Fibroblast of lung (primary cell): ENCODE results near the gene CHD9NB. TPM values are rescaled to one million over a fixed set of nuclear protein-coding genes. Genes with fewer than 3 reads are reported as not detected.
A peak's percentile ranks its signal among the peaks of the same experiment; 100 is the strongest.

Experiments used
- DNase-seq, 2 donors: peaks; one replicate each; pipeline versions ENCODE4 v3.0.0 to v3.0.0-alpha.2; 2010; ENCODE audit warnings: low read depth in 2 of 2
- H2AFZ ChIP-seq: 2 replicates; pipeline ENCODE4 v1.5.1; 2012; ENCODE audit warnings: low read length, control low read depth, inconsistent platforms
- H3K27ac ChIP-seq: 2 replicates; pipeline ENCODE4 v1.5.1; 2011; ENCODE audit warnings: low read length, control low read depth; ENCODE audit not compliant: insufficient read depth
- H3K27me3 ChIP-seq: 2 replicates; pipeline ENCODE4 v1.5.1; 2011; ENCODE audit warnings: mild to moderate bottlenecking, low read length; ENCODE audit not compliant: control insufficient read depth, insufficient read depth
- H3K36me3 ChIP-seq: 2 replicates; pipeline ENCODE4 v1.5.1; 2011; ENCODE audit warnings: low read length; ENCODE audit not compliant: control insufficient read depth, insufficient read depth
- H3K4me1 ChIP-seq: 2 replicates; pipeline ENCODE4 v1.5.1; 2011; ENCODE audit warnings: low read length; ENCODE audit not compliant: control insufficient read depth, insufficient read depth; ENCODE audit errors: extremely low read depth
- H3K4me2 ChIP-seq: 2 replicates; pipeline ENCODE4 v1.5.1; 2011; ENCODE audit warnings: low read length, control low read depth; ENCODE audit not compliant: insufficient read depth; ENCODE audit errors: extremely low read depth
- H3K4me3 ChIP-seq, 4 experiments: fragments of 200-600 bp in 1 of 4; sonication (generic) in 1 of 4; replicated peaks in 1 of 4; 2 replicates each; pipeline ENCODE4 v1.5.1; 2011 to 2016; ENCODE audit warnings: low read length in 4 of 4, low read depth in 3 of 4, mild to moderate bottlenecking in 3 of 4, control low read depth in 2 of 4, inconsistent platforms in 1 of 4, mixed read lengths in 1 of 4; ENCODE audit not compliant: insufficient read depth in 1 of 4; ENCODE audit errors: control extremely low read depth in 1 of 4
- H3K79me2 ChIP-seq: 2 replicates; pipeline ENCODE4 v1.5.1; 2012; ENCODE audit warnings: mild to moderate bottlenecking, low read length, inconsistent platforms; ENCODE audit not compliant: control insufficient read depth, insufficient read depth
- H3K9ac ChIP-seq: 2 replicates; pipeline ENCODE4 v1.5.1; 2011; ENCODE audit warnings: mild to moderate bottlenecking, low read length, control low read depth; ENCODE audit not compliant: insufficient read depth
- H3K9me3 ChIP-seq: 2 replicates; pipeline ENCODE4 v1.5.1; 2012; ENCODE audit warnings: low read depth, low read length; ENCODE audit not compliant: control insufficient read depth, insufficient read depth
- H4K20me1 ChIP-seq: 2 replicates; pipeline ENCODE4 v1.5.1; 2011; ENCODE audit warnings: low read length; ENCODE audit not compliant: control insufficient read depth, insufficient read depth; ENCODE audit errors: extremely low read depth
- CTCF ChIP-seq, 2 donors: IDR thresholded peaks in 1 of 2; conservative IDR thresholded peaks in 1 of 2; 1 replicate in 1 of 2; 2 replicates in 1 of 2; pipeline ENCODE4 v1.5.1; 2011 to 2012; ENCODE audit warnings: low read length in 2 of 2, control low read depth in 1 of 2, inconsistent platforms in 1 of 2, low read depth in 1 of 2, mild to moderate bottlenecking in 1 of 2
- EZH2 ChIP-seq: IDR thresholded peaks from 2 replicates; pipeline ENCODE4 v1.5.1; 2012; ENCODE audit warnings: low read length, control low read depth, mild to moderate bottlenecking; ENCODE audit errors: missing control alignments
- polyA plus RNA-seq, 2 donors: library from polyadenylated mRNA; depleted of rRNA in 1 of 2; stranded (reverse) in 1 of 2; unstranded in 1 of 2; fragments of >200 nt; gene quantifications; 2 replicates each; pipeline ENCODE4 v1.2.1, GENCODE V29; 2011 to 2012; ENCODE audit warnings: missing spikeins in 1 of 2
- total RNA-seq: library from RNA; depleted of rRNA; stranded (reverse); fragments of >200 nt; gene quantifications from 2 replicates; pipeline ENCODE4 v1.2.1, GENCODE V29; 2014

Gene CHD9NB
- total and polyA plus RNA-seq, 2 donors (not counting 1 experiment from before 2014, with no cell fraction given), result 0.34 to 5.3 TPM

GRCh38 chr16:53056392-53056881 lies 3.7 kb upstream of the CHD9NB start:
- H3K9ac ChIP-seq, result no peak overlapping the region
- TF ChIP-seq CTCF (conservative IDR thresholded peaks at IDR 0.05 in 1 of 2, IDR thresholded peaks at IDR 0.05 in 1 of 2; ENCODE audit: low read depth in 1 of 2, low read length in 2 of 2) (no peak), EZH2 (no peak)
- H2AFZ ChIP-seq, result no peak overlapping the region
- H3K79me2 ChIP-seq, result peaks cover 23% of the 10 kb centered on the region
- H4K20me1 ChIP-seq, result no peaks in the 10 kb centered on the region
- H3K4me2 ChIP-seq, result no peak overlapping the region
- no peaks in the 10 kb centered on the region for H3K27me3 ChIP-seq
- peaks cover 2% of the 10 kb centered on the region for H3K4me1 ChIP-seq
- peak; percentile 42 to 87 for DNase-seq
- peak overlapping the region in 2 of 4 experiments; percentile 65 to 81 for H3K4me3 ChIP-seq
- no peaks in the 10 kb centered on the region for H3K36me3 ChIP-seq
- peak overlapping the region; percentile 0 for H3K27ac ChIP-seq
- H3K9me3 ChIP-seq, result no peaks in the 10 kb centered on the region

GRCh38 chr16:53055541-53056391 lies 3.1 kb upstream of the CHD9NB start:
- peak overlapping the region; percentile 65 to 87 (median 77) for H3K4me3 ChIP-seq
- TF ChIP-seq EZH2 (no peak), CTCF (conservative IDR thresholded peaks at IDR 0.05 in 1 of 2, IDR thresholded peaks at IDR 0.05 in 1 of 2; ENCODE audit: low read depth in 1 of 2, low read length in 2 of 2) (no peak)

GRCh38 chr16:53054670-53055485 lies 2.2 kb upstream of the CHD9NB start, which contains the start of gene CHD9:
CHD9 (plus strand) TSS chr16:53054991; CDS start chr16:53156090, 101,099 bp downstream.
- Histone ChIP-seq H4K20me1 (no peaks in the 10 kb centered on the region), H3K4me1 (peaks cover 2% of the 10 kb centered on the region), H3K9ac (peak within 1 kb of the TSS; percentile 79), H3K36me3 (no peaks in the 10 kb centered on the region), H3K4me3 (peak within 1 kb of the TSS; percentile 65 to 87 (median 77)), H3K9me3 (no peaks in the 10 kb centered on the region), H3K27ac (peak within 1 kb of the TSS; percentile 69), H3K4me2 (peak within 1 kb of the TSS; percentile 79), H2AFZ (peak within 1 kb of the TSS; percentile 81), H3K79me2 (peaks cover 18% of the 10 kb centered on the region), H3K27me3 (no peaks in the 10 kb centered on the region)
- peak; percentile 82 to 98 for TF ChIP-seq CTCF (conservative IDR thresholded peaks at IDR 0.05 in 1 of 2, IDR thresholded peaks at IDR 0.05 in 1 of 2; ENCODE audit: low read depth in 1 of 2, low read length in 2 of 2)
- TF ChIP-seq EZH2, result no peak
- DNase-seq, result peak; percentile 78 to 87

More at GRCh38 chr16:53055541-53056391, 3.1 kb upstream of the CHD9NB start:
- H3K79me2 ChIP-seq, result peaks cover 20% of the 10 kb centered on the region
- peak overlapping the region; percentile 79 for H3K4me2 ChIP-seq
- H3K4me1 ChIP-seq, result peaks cover 2% of the 10 kb centered on the region
- no peaks in the 10 kb centered on the region for H3K27me3 ChIP-seq
- peak; percentile 77 to 82 for DNase-seq
- H3K27ac ChIP-seq, result peak overlapping the region; percentile 69
- H2AFZ ChIP-seq, result peak overlapping the region; percentile 23
- H4K20me1 ChIP-seq, result no peaks in the 10 kb centered on the region
- H3K9ac ChIP-seq, result peak overlapping the region; percentile 79
- no peaks in the 10 kb centered on the region for H3K9me3 ChIP-seq
- H3K36me3 ChIP-seq, result no peaks in the 10 kb centered on the region
